DOHH2 (cell line): ENCODE results near the gene DDR2.
"Not testable (repeated sequence)": the region's sequence is repeated elsewhere in the genome, so short reads cannot be mapped to it uniquely, and the experiment has no call there.

Experiments used
- H3F3A ChIP-seq: fragments of 200-600 bp; sonication (generic), shearing (Covaris generic); 2 replicates; pipeline ENCODE4 v1.6.0; 2016; ENCODE audit warnings: antibody characterized with exemption, mild to moderate bottlenecking; ENCODE audit not compliant: control insufficient read depth, insufficient read depth
- H3K27ac ChIP-seq: fragments of 200-600 bp; sonication (generic); 2 replicates; pipeline ENCODE4 v1.5.1; 2014; ENCODE audit warnings: low read depth, mild to moderate bottlenecking, low read length, moderate library complexity
- H3K27me3 ChIP-seq: fragments of 200-600 bp; sonication (generic); 2 replicates; pipeline ENCODE4 v1.6.1; 2014; ENCODE audit warnings: mild to moderate bottlenecking, low read length, mixed read lengths; ENCODE audit not compliant: control insufficient read depth
- H3K36me3 ChIP-seq: fragments of 200-600 bp; sonication (generic); 2 replicates; pipeline ENCODE4 v1.6.1; 2014; ENCODE audit warnings: mild to moderate bottlenecking, low read length, moderate library complexity, mixed read lengths; ENCODE audit not compliant: control insufficient read depth
- H3K4me1 ChIP-seq: fragments of 200-600 bp; sonication (generic); 2 replicates; pipeline ENCODE4 v1.6.1; 2014; ENCODE audit warnings: mild to moderate bottlenecking, low read length, mixed read lengths; ENCODE audit not compliant: control insufficient read depth
- H3K4me2 ChIP-seq: fragments of 200-600 bp; sonication (generic); 2 replicates; pipeline ENCODE4 v1.6.0; 2014; ENCODE audit warnings: mild to moderate bottlenecking, low read length, moderate library complexity
- H3K4me3 ChIP-seq: fragments of 200-600 bp; sonication (generic); 2 replicates; pipeline ENCODE4 v1.5.1; 2014; ENCODE audit warnings: mild to moderate bottlenecking, low read length, mixed read lengths
- H3K79me2 ChIP-seq: fragments of 200-600 bp; sonication (generic); 2 replicates; pipeline ENCODE4 v1.6.1; 2014; ENCODE audit warnings: mild to moderate bottlenecking, low read length, mixed read lengths; ENCODE audit not compliant: control insufficient read depth
- H3K9me2 ChIP-seq: fragments of 200-600 bp; sonication (generic); replicated peaks from 2 replicates; pipeline ENCODE4 v1.6.1; 2014; ENCODE audit warnings: mild to moderate bottlenecking, low read length, mixed read lengths; ENCODE audit not compliant: control insufficient read depth
- H3K9me3 ChIP-seq: fragments of 200-600 bp; sonication (generic); 2 replicates; pipeline ENCODE4 v1.6.1; 2014; ENCODE audit warnings: antibody characterized with exemption, low read length, mixed read lengths; ENCODE audit not compliant: control insufficient read depth, insufficient read depth
- H4K20me1 ChIP-seq: fragments of 200-600 bp; sonication (generic); 2 replicates; pipeline ENCODE4 v1.6.0; 2014; ENCODE audit warnings: low read depth, mild to moderate bottlenecking, antibody characterized with exemption, low read length, moderate library complexity; ENCODE audit not compliant: control insufficient read depth, insufficient read depth

DDR2 gene

DNA sequence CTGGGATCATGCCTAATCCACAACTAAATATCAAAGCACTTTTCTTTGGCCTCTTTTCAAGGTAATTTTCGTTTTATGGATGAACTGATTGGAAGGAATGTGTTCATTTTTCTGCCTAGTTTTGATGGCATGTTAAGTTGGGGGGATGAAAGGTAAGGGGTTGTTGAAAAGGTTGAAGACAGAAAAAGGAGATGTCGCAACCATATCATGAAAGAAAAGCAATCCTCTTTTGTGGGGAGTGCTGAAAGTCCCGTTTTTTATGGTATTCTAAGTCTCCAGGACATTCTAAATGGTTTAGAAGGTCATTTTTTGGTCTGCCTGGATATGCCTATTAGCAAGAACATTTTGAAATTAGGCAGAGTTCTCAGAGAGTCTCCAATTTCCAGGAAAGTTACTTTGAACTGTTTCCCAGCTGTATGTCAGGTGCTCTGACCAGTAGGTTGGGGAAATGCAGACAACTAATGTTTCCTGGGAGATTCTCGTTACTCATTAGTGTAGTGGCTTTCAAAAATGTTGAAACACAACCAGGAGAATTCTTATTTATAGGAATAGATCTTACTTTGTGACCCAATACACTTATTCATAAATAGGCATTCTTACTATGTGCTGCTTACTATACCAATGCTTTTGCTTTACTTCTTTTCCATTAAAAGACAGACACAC, 164.5 kb downstream of the DDR2 start:
- not testable (repeated sequence) for H3K27me3 ChIP-seq, H3K4me1 ChIP-seq, H3K4me2 ChIP-seq, H3K27ac ChIP-seq, H3K9me3 ChIP-seq, H3K9me2 ChIP-seq, H3F3A ChIP-seq, H4K20me1 ChIP-seq, H3K4me3 ChIP-seq
- Histone ChIP-seq H3K79me2 (peaks cover 17% of the 10 kb centered on the region), H3K36me3 (peaks cover 57% of the 10 kb centered on the region)

DNA sequence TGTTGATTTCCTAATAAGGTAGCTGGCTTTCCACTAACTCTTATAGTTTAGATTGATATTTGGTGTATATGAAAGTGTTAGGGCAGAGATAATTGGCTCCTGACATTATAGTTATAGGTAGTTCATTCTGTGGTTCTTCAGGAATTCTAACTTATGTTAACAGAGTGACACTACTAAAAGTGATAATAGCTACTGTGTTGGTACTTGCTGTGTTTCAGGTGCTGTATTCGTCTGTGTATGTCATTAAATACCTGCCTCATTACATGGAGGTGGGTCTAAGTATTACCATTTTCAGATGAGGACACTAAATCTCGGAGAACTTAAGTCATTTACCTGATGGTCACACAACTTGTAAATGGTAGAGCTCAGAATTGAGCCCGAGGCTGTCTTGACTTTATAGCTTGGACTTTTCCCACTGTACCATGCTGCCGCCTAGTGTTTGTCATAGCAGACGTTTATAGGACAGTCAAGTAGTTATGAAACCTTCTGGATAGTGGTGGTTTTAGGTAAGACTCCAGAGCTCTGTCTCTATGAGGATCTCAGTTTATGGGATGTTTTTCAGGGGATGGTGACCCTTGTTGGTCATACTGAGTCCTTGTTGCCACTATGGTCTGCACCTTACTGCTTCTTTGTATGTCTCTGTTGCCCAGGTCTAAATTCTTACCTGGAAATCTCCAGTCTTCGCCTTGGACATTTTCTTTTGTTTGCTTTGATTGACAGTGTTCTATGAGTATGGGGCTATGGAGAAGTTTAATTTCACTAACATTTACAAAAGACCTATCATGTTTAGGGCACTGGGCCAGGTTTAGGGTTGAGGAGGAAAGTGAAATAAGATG, 167.9 kb downstream of the DDR2 start:
- not testable (repeated sequence) for H3K27me3 ChIP-seq, H3K4me3 ChIP-seq, H4K20me1 ChIP-seq, H3K9me2 ChIP-seq, H3K4me1 ChIP-seq, H3F3A ChIP-seq, H3K4me2 ChIP-seq, H3K79me2 ChIP-seq, H3K9me3 ChIP-seq, H3K27ac ChIP-seq
- peaks cover 63% of the 10 kb centered on the region for H3K36me3 ChIP-seq

DNA sequence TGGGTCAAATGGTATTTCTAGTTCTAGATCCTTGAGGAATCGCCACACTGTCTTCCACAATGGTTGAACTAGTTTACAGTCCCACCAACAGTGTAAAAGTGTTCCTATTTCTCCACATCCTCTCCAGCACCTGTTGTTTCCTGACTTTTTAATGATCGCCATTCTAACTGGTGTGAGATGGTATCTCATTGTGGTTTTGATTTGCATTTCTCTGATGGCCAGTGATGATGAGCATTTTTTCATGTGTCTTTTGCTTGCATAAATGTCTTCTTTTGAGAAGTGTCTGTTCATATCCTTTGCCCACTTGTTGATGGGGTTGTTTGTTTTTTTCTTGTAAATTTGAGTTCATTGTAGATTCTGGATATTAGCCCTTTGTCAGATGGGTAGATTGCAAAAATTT, 175.2 kb downstream of the DDR2 start:
- H3K9me3 ChIP-seq, H3K27me3 ChIP-seq, H3K4me1 ChIP-seq, H4K20me1 ChIP-seq, H3K27ac ChIP-seq, H3K4me2 ChIP-seq, H3K79me2 ChIP-seq, H3K4me3 ChIP-seq, H3F3A ChIP-seq, H3K9me2 ChIP-seq: not testable (repeated sequence)
- peaks cover 37% of the 10 kb centered on the region for H3K36me3 ChIP-seq

DNA sequence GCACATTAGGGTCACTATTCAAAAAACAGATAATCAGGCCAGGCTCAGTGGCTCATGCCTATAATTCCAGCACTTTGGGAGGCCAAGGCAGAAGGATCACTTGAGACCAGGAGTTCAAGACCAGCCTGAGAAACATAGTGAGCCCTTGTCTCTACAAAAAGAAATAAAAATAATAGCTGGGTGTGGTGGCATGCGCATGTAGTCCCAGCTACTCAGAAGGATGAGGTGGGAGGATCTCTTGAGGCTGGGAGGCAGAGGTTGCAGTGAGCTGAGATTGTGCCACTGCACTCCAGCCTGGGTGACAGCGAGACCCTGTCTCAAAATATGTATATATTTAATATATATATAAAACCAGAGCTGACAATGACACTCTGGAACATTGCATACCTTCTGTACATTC, 180.1 kb downstream of the DDR2 start:
- not testable (repeated sequence) for H3F3A ChIP-seq, H3K9me3 ChIP-seq, H4K20me1 ChIP-seq, H3K9me2 ChIP-seq, H3K27ac ChIP-seq, H3K36me3 ChIP-seq, H3K4me2 ChIP-seq, H3K27me3 ChIP-seq, H3K79me2 ChIP-seq, H3K4me3 ChIP-seq, H3K4me1 ChIP-seq

DNA sequence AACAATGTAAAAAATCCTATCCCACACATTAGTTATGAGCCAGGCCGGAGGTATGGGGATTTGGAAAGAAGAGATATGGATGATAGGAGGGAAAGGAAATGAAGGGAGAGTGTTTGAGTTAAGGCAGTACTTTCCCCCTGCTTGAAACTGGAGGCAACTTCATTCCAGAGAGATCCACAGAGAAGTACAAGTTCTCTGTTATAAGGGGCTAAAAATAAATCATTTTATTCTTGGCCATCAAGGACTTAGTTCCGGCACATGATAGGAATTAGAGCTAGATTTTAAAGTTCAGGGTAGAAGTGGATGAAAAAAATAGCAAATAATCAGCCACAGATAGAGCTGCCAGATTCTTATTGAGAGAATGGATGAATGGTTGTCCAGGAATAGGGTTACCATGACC, 185.9 kb downstream of the DDR2 start:
- not testable (repeated sequence) for H3K9me2 ChIP-seq, H3K4me1 ChIP-seq, H3K4me3 ChIP-seq, H3K27me3 ChIP-seq, H3K4me2 ChIP-seq, H3K36me3 ChIP-seq, H3F3A ChIP-seq, H3K79me2 ChIP-seq, H3K27ac ChIP-seq, H4K20me1 ChIP-seq, H3K9me3 ChIP-seq

DNA sequence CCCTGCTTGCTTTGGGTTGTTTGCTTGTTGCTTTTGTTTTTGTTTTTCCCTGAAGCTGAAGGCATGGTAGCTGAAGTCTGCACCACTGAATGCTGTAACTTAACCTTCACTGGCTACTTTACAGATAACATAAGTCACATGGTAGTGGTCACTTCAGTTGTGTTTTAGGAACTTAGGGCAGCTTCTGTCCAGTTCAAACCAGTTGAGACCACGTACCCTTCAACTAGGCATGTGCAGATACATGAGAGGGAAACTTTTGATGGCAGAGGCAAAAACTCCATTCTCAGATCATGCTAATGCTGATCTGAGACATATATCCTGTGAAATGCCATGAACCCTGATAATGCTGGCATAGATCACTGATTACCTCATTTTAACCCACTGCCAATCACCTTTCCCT, 186.4 kb downstream of the DDR2 start:
- not testable (repeated sequence) for H3K4me2 ChIP-seq, H3K36me3 ChIP-seq, H4K20me1 ChIP-seq, H3K4me1 ChIP-seq, H3K4me3 ChIP-seq, H3K27me3 ChIP-seq, H3K9me2 ChIP-seq, H3F3A ChIP-seq, H3K79me2 ChIP-seq, H3K9me3 ChIP-seq, H3K27ac ChIP-seq
